HPDE6-E6E7 (cell line): ENCODE results near the gene FMN1.

Experiments
- DNase-seq: peaks from one replicate; pipeline ENCODE4 v3.0.0; 2011; ENCODE audit warnings: missing footprints; ENCODE audit errors: extremely low spot score

FMN1 gene

GRCh38 chr15:33194704-33195670 is at the start of gene FMN1:
FMN1 (minus strand) TSS chr15:33194714; CDS start chr15:33154914, 39,800 bp downstream.
- DNase-seq: peak; percentile 92

- peak; percentile 69 for DNase-seq
Measured at GRCh38 chr15:33243869-33244268, 49.4 kb upstream of the FMN1 start.

GRCh38 chr15:33243393-33243792 is 48.9 kb upstream of the FMN1 start:
- no peak for DNase-seq

DNA sequence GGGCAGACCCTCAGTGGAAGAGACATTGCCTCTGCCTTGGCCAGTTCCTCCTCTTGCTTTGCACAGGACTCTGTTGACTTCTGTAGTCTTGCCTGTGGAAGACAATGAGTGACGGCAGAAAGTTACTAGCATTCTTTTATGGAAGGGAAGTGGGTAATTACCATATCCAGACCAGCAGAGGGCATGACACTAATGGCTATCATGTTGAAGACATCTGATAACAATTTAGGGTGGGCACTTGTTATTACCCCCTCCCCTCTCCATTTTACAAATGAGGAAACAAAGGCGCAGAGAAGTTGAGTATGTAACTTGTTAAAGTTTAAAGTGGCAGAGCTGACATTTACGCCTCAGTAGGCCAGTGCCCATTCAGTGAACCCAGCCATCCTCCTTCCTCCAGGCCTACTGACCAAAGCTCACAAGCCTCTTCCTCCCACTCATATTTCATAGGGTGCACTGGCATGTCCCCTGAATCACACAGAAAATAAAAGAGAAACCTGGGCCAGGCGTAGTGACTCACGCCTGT is 48.2 kb upstream of the FMN1 start:
- peak; percentile 33 for DNase-seq

DNA sequence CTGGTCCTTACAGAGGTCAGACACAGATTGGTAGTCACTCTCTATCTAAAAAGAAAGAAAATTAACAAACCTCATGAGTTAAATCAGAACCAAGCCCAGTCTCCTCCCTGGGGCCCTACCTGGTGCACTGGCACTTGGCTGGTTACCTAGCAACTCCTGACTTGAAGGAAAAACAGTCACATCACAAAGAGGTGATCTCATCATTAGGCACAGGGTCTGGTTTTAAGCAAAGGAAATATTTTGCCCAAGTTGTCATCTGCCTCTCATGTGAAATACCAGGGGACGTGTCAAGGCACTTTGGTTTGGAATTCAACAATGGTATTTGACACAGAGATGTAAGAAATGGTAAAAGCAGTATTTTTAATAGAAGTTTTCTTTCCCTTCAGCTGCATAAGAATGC is 47.7 kb upstream of the FMN1 start:
- peak; percentile 96 for DNase-seq

GRCh38 chr15:33236841-33237509 is 42.5 kb upstream of the FMN1 start:
- DNase-seq: no peak

DNA sequence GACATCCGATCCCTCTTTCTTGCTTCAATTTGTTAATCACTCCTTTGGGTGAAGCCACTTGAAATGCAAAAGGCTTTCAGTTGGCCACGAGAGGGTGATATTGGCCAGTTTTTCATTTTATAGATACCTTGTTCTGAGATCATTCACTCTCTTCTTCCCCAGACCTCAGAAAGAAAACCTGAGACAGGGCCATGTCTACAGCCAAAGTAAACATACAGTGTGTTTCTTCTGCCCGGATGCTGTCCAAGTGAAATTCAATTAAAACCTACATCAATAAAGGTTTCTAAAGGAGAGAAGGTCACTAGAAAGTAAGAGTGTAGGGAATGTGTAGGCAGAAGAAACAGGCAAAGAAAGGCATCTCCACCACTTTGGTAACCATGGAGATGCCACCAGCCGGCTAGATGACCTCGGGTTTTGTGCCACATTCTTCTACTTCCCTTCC is 39.5 kb upstream of the FMN1 start:
- DNase-seq: no peak

- peak; percentile 40 for DNase-seq
Measured at GRCh38 chr15:33226559-33227181, 32.2 kb upstream of the FMN1 start.

- no peak for DNase-seq
Measured at GRCh38 chr15:33218071-33218491, 23.6 kb upstream of the FMN1 start.

DNA sequence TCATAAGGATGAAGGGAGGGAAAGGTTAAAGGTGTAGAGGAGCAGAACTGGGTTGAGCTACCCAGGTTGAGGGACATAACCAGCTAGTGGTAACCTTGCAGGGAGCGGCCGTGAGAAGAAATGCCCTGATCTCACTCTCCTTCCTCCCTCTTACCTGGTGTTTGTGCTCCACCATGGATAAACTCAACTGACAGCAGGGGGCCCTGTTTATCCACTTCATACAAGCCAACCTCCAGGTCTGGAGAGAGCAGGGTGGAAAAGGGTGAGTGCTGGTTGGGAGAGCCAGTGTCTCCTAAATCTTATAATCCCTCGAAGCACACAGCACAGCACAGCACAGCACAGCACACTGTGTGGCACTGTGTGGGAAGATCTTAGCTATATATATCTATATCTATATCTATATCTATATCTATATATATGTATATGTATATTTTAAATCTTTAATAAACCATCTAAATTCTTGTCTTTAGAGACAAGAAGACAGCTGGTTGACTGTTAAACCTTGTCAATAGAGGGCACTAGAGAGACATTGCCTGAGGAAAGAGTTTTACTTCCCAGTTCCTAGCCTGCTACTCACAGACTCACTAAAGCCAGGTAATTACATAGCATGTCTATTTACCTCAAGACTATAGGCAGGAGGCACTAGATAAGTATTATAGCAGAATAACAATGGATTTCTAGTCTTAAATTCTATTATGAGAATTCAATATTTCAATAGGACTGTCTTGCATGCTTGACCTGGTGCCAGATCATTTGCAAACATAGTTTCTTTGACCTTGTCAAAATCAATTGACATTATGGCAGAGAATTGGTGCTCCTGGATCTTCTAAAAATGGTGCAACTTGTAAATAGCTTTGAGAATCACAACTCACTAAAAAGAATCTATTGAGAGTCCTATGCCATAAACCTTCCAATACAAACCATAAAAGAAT is 21.7 kb upstream of the FMN1 start:
- peak; percentile 50 for DNase-seq

DNA sequence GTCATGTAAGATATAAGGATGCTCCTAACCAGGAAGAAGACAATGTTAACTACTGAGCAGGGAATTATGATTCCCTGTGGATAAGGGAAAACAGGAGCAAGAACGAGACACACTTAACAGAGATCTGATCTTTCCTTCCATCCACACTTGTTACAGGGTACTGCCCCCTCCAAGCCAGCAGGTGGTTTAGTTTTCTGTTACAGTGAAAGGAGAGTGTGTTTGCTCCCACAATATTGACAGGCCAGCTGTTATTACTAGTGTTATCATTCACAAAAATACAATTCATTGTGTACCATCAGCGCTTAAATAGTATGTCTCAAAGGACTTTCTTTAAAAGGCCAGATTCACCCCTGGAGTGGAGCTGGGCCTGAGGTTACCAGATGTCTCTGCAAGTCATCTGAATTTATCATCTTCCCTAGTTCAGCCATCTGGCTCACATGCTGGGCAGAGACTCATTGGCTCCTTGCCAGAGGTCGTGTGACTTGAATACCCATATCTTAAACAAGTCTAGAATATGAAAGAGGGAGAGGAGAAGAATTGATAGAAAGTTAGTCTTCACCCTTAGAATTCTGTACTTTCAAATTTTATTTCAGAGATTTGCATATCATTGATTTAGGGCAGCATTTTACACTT is 16.8 kb upstream of the FMN1 start:
- no peak for DNase-seq

DNA sequence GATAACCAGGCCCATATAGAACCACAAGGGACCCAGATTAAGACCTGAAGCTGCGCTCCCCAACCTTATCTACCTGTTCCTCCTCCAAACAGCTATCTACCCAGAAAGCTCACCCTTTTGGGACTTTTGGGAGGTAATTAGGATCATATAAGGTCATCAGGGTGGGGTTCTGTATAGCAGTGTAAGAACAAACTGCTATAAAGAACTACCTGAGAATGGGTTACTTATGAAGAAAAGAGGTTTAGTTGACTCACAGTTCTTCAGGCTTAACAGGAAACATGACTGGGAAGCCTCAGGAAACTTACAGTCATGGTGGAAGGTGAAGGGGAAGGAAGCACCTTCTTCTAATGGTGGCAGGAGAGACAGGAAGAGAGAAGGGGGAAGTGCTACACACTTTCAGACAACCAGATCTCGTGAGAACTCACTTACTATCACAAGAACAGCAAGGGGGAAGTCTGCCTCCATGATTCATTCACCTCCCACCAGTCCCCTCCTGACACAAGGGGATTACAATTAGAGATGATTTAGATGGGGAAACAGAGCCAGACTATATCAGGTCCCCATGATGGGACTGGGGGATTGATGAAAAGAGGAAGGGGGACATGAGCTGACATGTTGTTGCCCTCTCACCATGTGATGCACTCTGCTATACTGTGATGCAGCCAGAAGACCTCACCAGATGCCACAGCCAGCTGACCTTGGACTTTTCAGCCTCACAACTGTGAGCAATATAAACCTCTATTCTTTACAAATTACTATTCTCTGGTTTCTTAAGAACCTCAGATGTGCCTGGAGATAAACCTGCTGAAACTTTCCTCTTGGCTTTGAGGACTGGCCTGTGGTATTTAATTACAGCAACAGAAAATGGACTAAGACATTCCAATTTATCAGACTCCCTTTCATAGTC is 15.3 kb upstream of the FMN1 start:
- no peak for DNase-seq

GRCh38 chr15:33207646-33208045 is 13.1 kb upstream of the FMN1 start:
- DNase-seq: no peak

DNA sequence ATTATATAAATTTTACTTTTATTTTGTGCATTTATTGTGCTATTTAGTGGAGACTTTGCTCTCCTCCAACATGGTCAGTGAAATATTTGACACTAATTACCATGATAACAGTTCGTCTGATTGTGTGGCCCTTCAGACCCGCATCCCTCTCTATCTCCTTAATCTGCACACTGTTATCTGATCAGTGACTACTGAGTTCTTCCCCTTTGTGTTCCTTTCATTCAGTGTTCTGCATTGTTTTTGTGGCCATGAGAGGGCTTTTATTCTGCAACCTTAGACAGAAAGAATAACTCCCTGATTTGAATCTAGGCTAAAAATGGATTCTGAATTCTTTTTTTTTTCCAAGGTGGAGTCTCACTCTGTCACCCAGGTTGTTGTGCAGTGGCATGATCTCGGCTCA is 11.9 kb upstream of the FMN1 start:
- no peak for DNase-seq

- DNase-seq: no peak
Measured at GRCh38 chr15:33204926-33205325, 10.4 kb upstream of the FMN1 start.

- DNase-seq: no peak
Measured at GRCh38 chr15:33204087-33204486, 9.6 kb upstream of the FMN1 start.

DNA sequence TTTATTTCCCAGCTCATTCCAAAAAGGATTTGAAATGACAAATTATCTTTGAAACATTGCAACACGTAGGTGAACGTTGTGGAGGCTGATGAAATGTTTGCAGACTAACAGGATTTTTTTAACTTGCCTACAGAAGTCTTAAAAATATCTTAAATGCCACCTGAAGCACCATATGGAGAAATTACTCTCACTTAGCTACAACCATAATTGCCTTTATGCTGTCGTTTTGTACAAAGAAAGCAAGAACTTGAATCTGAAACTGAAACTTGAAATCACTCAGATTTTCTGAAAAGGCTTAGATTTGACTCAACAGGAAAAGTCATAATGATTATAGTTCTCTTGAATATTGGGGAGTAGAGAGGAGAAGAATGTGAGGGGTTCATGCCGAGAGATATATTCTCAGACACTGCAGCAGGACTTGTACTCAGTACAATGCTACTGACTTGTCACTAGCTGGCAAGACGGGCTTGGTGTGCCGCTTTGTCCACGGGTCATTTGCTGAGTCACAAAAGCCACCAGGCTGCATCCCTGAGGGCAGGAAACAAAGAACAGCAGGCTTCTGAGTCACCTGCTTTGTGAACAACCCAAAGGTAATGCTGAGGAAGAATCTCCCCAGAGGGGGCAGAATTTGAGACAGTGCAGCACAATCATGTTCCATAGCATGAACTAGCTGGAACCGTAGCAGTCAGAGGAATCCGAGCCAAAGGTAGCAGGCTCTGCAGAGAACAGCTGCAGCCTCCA is 7.1 kb upstream of the FMN1 start:
- peak; percentile 91 for DNase-seq

GRCh38 chr15:33200903-33201302 is 6.4 kb upstream of the FMN1 start:
- no peak for DNase-seq

DNA sequence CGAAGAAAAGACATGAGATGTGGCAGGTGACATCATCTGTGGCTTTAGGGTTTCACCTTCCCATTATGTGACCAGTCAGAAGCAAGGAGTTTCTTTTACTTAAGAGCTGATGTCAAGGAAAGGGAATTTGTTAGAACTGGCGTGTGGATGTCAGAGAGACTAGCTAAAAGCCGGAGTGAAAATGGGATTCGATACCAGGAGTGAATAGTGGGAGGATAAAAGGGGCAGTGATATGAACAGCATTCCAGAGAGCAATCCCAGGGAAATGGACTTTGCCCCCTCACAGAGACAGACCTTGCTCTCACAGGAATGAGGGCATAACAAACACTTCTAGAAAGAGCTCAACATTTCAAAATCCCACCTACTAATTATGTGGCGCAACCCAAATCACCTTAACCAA is 5.9 kb upstream of the FMN1 start:
- DNase-seq: no peak
